H1 (cell line): ENCODE measurements around the gene TPPP3. TPM values are rescaled to one million over a fixed set of nuclear protein-coding genes. Genes with fewer than 3 reads are reported as not detected.

Experiments
- CTCF ChIA-PET: fragments of 300-600 bp; sonication (Branson Sonifier 250); formaldehyde crosslinking; loops from one replicate; lab custom pipeline; 2021; ENCODE audit not compliant: partially characterized antibody; lab: Charles Lee
- POLR2A ChIA-PET: fragments of 300-600 bp; sonication (Branson Sonifier 250); formaldehyde crosslinking; loops from one replicate; lab custom pipeline; 2021; ENCODE audit warnings: inconsistent platforms; ENCODE audit not compliant: partially characterized antibody; lab: Charles Lee
- DNase-seq, 2 experiments: peaks; one replicate each; pipeline versions ENCODE4 v3.0.0 to v3.0.0-alpha.2; 2010 to 2022; ENCODE audit warnings: low spot score in 2 of 2, low read depth in 1 of 2, mixed read lengths in 1 of 2
- FAIRE-seq: peaks from 2 replicates; lab custom pipeline; 2011; peaks lifted over from hg19 to GRCh38; lab: Jason Lieb, UNC
- H2AFZ ChIP-seq: 2 replicates; pipeline ENCODE4 v1.8.1; 2012; ENCODE audit warnings: low read length, inconsistent platforms
- H2AK5ac ChIP-seq: 2 replicates; pipeline ENCODE4 v1.6.1; 2013; ENCODE audit warnings: low read depth, low read length
- H2BK120ac ChIP-seq: replicated peaks from 2 replicates; pipeline ENCODE3; 2013; ENCODE audit warnings: low read depth, low read length, inconsistent platforms
- H2BK12ac ChIP-seq: 2 replicates; pipeline ENCODE4 v1.6.1; 2013; ENCODE audit warnings: low read depth, low read length
- H2BK15ac ChIP-seq: 2 replicates; pipeline ENCODE4 v1.6.1; 2013; ENCODE audit warnings: low read length
- H2BK20ac ChIP-seq: 2 replicates; pipeline ENCODE4 v1.6.1; 2013; ENCODE audit warnings: low read length
- H2BK5ac ChIP-seq: 2 replicates; pipeline ENCODE4 v1.6.1; 2013; ENCODE audit warnings: low read depth, low read length
- H3K14ac ChIP-seq: 2 replicates; pipeline ENCODE4 v1.6.1; 2013; ENCODE audit warnings: inconsistent platforms; ENCODE audit not compliant: insufficient read length
- H3K18ac ChIP-seq: 2 replicates; pipeline ENCODE4 v1.6.1; 2013; ENCODE audit warnings: low read length; ENCODE audit errors: extremely low read depth
- H3K23ac ChIP-seq: 2 replicates; pipeline ENCODE4 v1.6.1; 2013; ENCODE audit warnings: inconsistent platforms; ENCODE audit not compliant: insufficient read length
- H3K23me2 ChIP-seq: 2 replicates; pipeline ENCODE4 v1.6.1; 2013; ENCODE audit warnings: low read depth, low read length
- H3K27ac ChIP-seq: 2 replicates; pipeline ENCODE4 v1.6.1; 2011; ENCODE audit warnings: low read depth, low read length, inconsistent platforms
- H3K27me3 ChIP-seq, 4 experiments: replicated peaks in 1 of 4; 1 replicate in 1 of 4; 2 replicates in 3 of 4; pipeline versions ENCODE4 v1.6.1 to v1.8.1; 2011 to 2013; ENCODE audit warnings: low read length in 3 of 4, mild to moderate bottlenecking in 3 of 4, inconsistent platforms in 2 of 4, mixed read lengths in 2 of 4, moderate library complexity in 1 of 4; ENCODE audit not compliant: control insufficient read depth in 3 of 4, insufficient read depth in 3 of 4; ENCODE audit errors: extremely low read depth in 1 of 4
- H3K36me3 ChIP-seq, 4 experiments: 2 replicates each; pipeline versions ENCODE4 v1.6.1 to v1.8.1; 2011 to 2013; ENCODE audit warnings: mild to moderate bottlenecking in 4 of 4, low read length in 3 of 4, moderate library complexity in 2 of 4, control low read depth in 1 of 4, inconsistent platforms in 1 of 4; ENCODE audit not compliant: insufficient read depth in 4 of 4, control insufficient read depth in 2 of 4
- H3K4ac ChIP-seq: replicated peaks from 2 replicates; pipeline ENCODE3; 2013; ENCODE audit warnings: low read length, low read depth, mixed read lengths, inconsistent platforms; ENCODE audit not compliant: insufficient read length
- H3K4me1 ChIP-seq, 4 experiments: replicated peaks in 1 of 4; 1 replicate in 1 of 4; 2 replicates in 3 of 4; pipeline versions ENCODE4 v1.6.1 to v1.8.1; 2011 to 2013; ENCODE audit warnings: low read length in 3 of 4, inconsistent platforms in 2 of 4, mixed read lengths in 1 of 4; ENCODE audit not compliant: insufficient read depth in 4 of 4, control insufficient read depth in 3 of 4
- H3K4me2 ChIP-seq, 2 experiments: 2 replicates each; pipeline versions ENCODE4 v1.6.1 to v1.8.1; 2011 to 2013; ENCODE audit warnings: low read depth in 2 of 2, low read length in 2 of 2, control low read depth in 1 of 2, inconsistent platforms in 1 of 2, mild to moderate bottlenecking in 1 of 2; ENCODE audit not compliant: insufficient read depth in 1 of 2
- H3K4me3 ChIP-seq, 4 experiments: fragments of 200-600, 300-600 bp in 1 of 4; sonication (generic), shearing (Covaris generic), sonication (Bioruptor Twin) in 1 of 4; 2 replicates each; pipeline versions ENCODE4 v1.5.1 to v1.8.1; 2011 to 2016; ENCODE audit warnings: low read length in 4 of 4, low read depth in 3 of 4, control low read depth in 2 of 4, inconsistent platforms in 2 of 4, mild to moderate bottlenecking in 2 of 4, mixed read lengths in 1 of 4, moderate library complexity in 1 of 4; ENCODE audit not compliant: insufficient read depth in 2 of 4; ENCODE audit errors: extremely low read depth in 1 of 4
- H3K56ac ChIP-seq: replicated peaks from 2 replicates; pipeline ENCODE3; 2013; ENCODE audit warnings: low read depth, mild to moderate bottlenecking, mixed read lengths, low read length, inconsistent platforms; ENCODE audit not compliant: insufficient read length
- H3K79me1 ChIP-seq: 2 replicates; pipeline ENCODE4 v1.6.1; 2013; ENCODE audit warnings: low read depth, low read length, control low read depth
- H3K79me2 ChIP-seq, 2 experiments: 2 replicates each; pipeline versions ENCODE4 v1.6.1 to v1.8.1; 2012 to 2013; ENCODE audit warnings: low read length in 2 of 2, mild to moderate bottlenecking in 2 of 2, inconsistent platforms in 1 of 2; ENCODE audit not compliant: insufficient read depth in 2 of 2, control insufficient read depth in 1 of 2
- H3K9ac ChIP-seq, 4 experiments: replicated peaks in 1 of 4; 1 replicate in 1 of 4; 2 replicates in 3 of 4; pipeline versions ENCODE4 v1.6.1 to v1.8.1; 2011 to 2013; ENCODE audit warnings: low read depth in 3 of 4, low read length in 3 of 4, control low read depth in 2 of 4, mild to moderate bottlenecking in 2 of 4, moderate library complexity in 2 of 4, inconsistent platforms in 1 of 4; ENCODE audit errors: extremely low read depth in 1 of 4
- H3K9me3 ChIP-seq, 2 experiments: 2 replicates each; pipeline versions ENCODE4 v1.6.1 to v1.8.1; 2012 to 2013; ENCODE audit warnings: mild to moderate bottlenecking in 2 of 2, moderate library complexity in 2 of 2, control low read depth in 1 of 2, inconsistent platforms in 1 of 2, low read depth in 1 of 2, low read length in 1 of 2, mixed read lengths in 1 of 2; ENCODE audit not compliant: insufficient read depth in 2 of 2
- H4K20me1 ChIP-seq, 2 experiments: replicated peaks in 1 of 2; 2 replicates each; pipeline versions ENCODE3 to v1.8.1; 2011 to 2013; ENCODE audit warnings: inconsistent platforms in 2 of 2, low read length in 2 of 2, mild to moderate bottlenecking in 1 of 2; ENCODE audit not compliant: insufficient read depth in 2 of 2, control insufficient read depth in 1 of 2
- H4K5ac ChIP-seq: 2 replicates; pipeline ENCODE4 v1.6.1; 2013; ENCODE audit warnings: low read length, low read depth, mixed read lengths, inconsistent platforms; ENCODE audit not compliant: insufficient read length
- H4K8ac ChIP-seq: 2 replicates; pipeline ENCODE4 v1.8.0; 2013; ENCODE audit warnings: mild to moderate bottlenecking, moderate library complexity, low read length, inconsistent platforms; ENCODE audit not compliant: insufficient read depth; ENCODE audit errors: extremely low read depth
- H4K91ac ChIP-seq: replicated peaks from 2 replicates; pipeline ENCODE3; 2013; ENCODE audit warnings: low read length, mixed read lengths, inconsistent platforms; ENCODE audit not compliant: insufficient read length
- CHD1 ChIP-seq: IDR thresholded peaks from 2 replicates; pipeline ENCODE4 v1.6.1; 2012; ENCODE audit warnings: low read depth, low read length, improper control_type of control experiment
- EGR1 ChIP-seq: IDR thresholded peaks from 2 replicates; pipeline ENCODE4 v1.6.1; 2011; ENCODE audit warnings: low read depth, low read length, borderline replicate concordance
- EZH2 ChIP-seq: fragments of 200-600 bp; sonication (generic); IDR thresholded peaks from 2 replicates; pipeline ENCODE4 v1.7.1; 2012; ENCODE audit warnings: low read depth, mild to moderate bottlenecking, moderate library complexity, low read length, inconsistent platforms; ENCODE audit not compliant: severe bottlenecking
- HDAC2 ChIP-seq, 2 experiments: fragments of 300-600 bp in 1 of 2; sonication (generic) in 1 of 2; IDR thresholded peaks; 2 replicates each; pipeline ENCODE4 v1.6.1; 2011 to 2012; ENCODE audit warnings: low read depth in 2 of 2, low read length in 2 of 2, mild to moderate bottlenecking in 2 of 2, moderate library complexity in 2 of 2, borderline replicate concordance in 1 of 2, inconsistent platforms in 1 of 2
- PHF8 ChIP-seq: fragments of 200-600 bp; sonication (generic); conservative IDR thresholded peaks from 2 replicates; pipeline ENCODE4 v1.7.1; 2012; ENCODE audit warnings: low read depth, mild to moderate bottlenecking, inconsistent platforms, low read length, moderate library complexity
- SAP30 ChIP-seq: fragments of 300-600 bp; sonication (generic); IDR thresholded peaks from 2 replicates; pipeline ENCODE4 v1.7.1; 2012; ENCODE audit warnings: low read length, moderate library complexity, mild to moderate bottlenecking, inconsistent platforms; ENCODE audit not compliant: insufficient read depth, insufficient replicate concordance
- SIX5 ChIP-seq: IDR thresholded peaks from 2 replicates; pipeline ENCODE4 v1.6.1; 2011; ENCODE audit warnings: mild to moderate bottlenecking, low read depth, low read length
- SP4 ChIP-seq: IDR thresholded peaks from 2 replicates; pipeline ENCODE4 v1.6.1; 2012; ENCODE audit warnings: low read length, inconsistent platforms
- SRF ChIP-seq: IDR thresholded peaks from 2 replicates; pipeline ENCODE4 v1.6.1; 2011; ENCODE audit warnings: mild to moderate bottlenecking, low read depth, low read length, moderate library complexity
- TAF1 ChIP-seq: IDR thresholded peaks from 2 replicates; pipeline ENCODE4 v1.6.1; 2011; ENCODE audit warnings: mild to moderate bottlenecking, low read depth, low read length
- USF2 ChIP-seq: IDR thresholded peaks from 2 replicates; pipeline ENCODE4 v1.6.1; 2011; ENCODE audit warnings: low read length, improper control_type of control experiment
- WGBS, 2 experiments: shearing (Covaris generic) in 1 of 2; methylation state at CpG; one replicate each; pipeline versions ENCODE4 v1.1.6 to v1.1.7; 2013 to 2015; ENCODE audit warnings: low lambda C conversion rate in 2 of 2, mixed read lengths in 2 of 2, inconsistent platforms in 1 of 2, low coverage in 1 of 2, missing lambda C conversion rate in 1 of 2; ENCODE audit not compliant: insufficient replicate concordance in 2 of 2, insufficient coverage in 1 of 2, insufficient read length in 1 of 2; ENCODE audit errors: extremely low coverage in 1 of 2, missing lambda C conversion rate in 1 of 2; 5-methylcytosine and 5-hydroxymethylcytosine counted together
- polyA plus RNA-seq, 7 experiments: library from polyadenylated mRNA; depleted of rRNA in 3 of 7; stranded (reverse) in 5 of 7; unstranded in 2 of 7; fragments of >200 nt in 5 of 7; fragments of 200-250 nt in 2 of 7; gene quantifications; 1 replicate in 5 of 7; 2 replicates in 1 of 7; 4 replicates in 1 of 7; pipeline versions ENCODE4 v1.2.1 to v1.2.3, GENCODE V29; 2011 to 2013; ENCODE audit warnings: missing spikeins in 2 of 7, mixed read lengths in 2 of 7
- total RNA-seq: library from RNA; stranded (reverse); fragmentation: NEBNext Ultra II Directional; extraction: Animal tissue kit (Norgen Biotek cat#: 25700); gene quantifications from 2 replicates; pipeline ENCODE4 v1.2.1, GENCODE V29; 2021
- TF ChIP-seq, protein P1 (sequence below): IDR thresholded peaks from 2 replicates; pipeline ENCODE4 v1.6.1; 2012; ENCODE audit warnings: inconsistent platforms

Gene TPPP3
- total and polyA plus RNA-seq, 2 of the 8 experiments (the other 6 are each of a cell fraction or from before 2014, with no cell fraction given) = 0.77 to 1.0 TPM

GRCh38 chr16:67437513-67437912 lies 44.2 kb upstream of the TPPP3 start:
- no peak overlapping the region for H3K14ac ChIP-seq
- H3K18ac ChIP-seq = no peak overlapping the region
- H4K20me1 ChIP-seq = peaks cover 0 to 10% of the 10 kb centered on the region in 2 experiments
- CTCF ChIA-PET = interaction anchor here (1.7 to 28.4 kb wide), 3 partner anchors 11 to 43 kb away, joined by 4 to 683 read pairs (median 25); partner anchors contain the start of gene ATP6V0D1
- H2BK12ac ChIP-seq = no peak overlapping the region
- no peaks in the 10 kb centered on the region for H3K27me3 ChIP-seq
- H2BK5ac ChIP-seq = no peak overlapping the region
- H3K56ac ChIP-seq = no peak overlapping the region
- WGBS, 2 experiments = 85% methylated on average over 4 of the region's 4 CpGs; no CpG with 5 or more reads in 1 of the 2 experiments
- no peaks in the 10 kb centered on the region for H3K9me3 ChIP-seq
- DNase-seq (no peak), FAIRE-seq (no peak)
- H2BK120ac ChIP-seq = no peak overlapping the region
- H3K4me3 ChIP-seq = no peak overlapping the region
- no peak overlapping the region for H4K5ac ChIP-seq
- no peak overlapping the region for H4K91ac ChIP-seq
- peaks cover 4% of the 10 kb centered on the region; the same call in 1 of the 2 replicates for H3K79me1 ChIP-seq
- H3K23ac ChIP-seq = no peak overlapping the region
- H3K4me1 ChIP-seq = peaks cover 0 to 12% (median 10%) of the 10 kb centered on the region in 4 experiments; a peak in 6 of 7 replicates
- no peak overlapping the region; the same call in 1 of the 2 replicates for H3K27ac ChIP-seq
- H3K23me2 ChIP-seq = no peaks in the 10 kb centered on the region
- no peak overlapping the region for H3K4me2 ChIP-seq
- no peak overlapping the region for H2BK20ac ChIP-seq
- H2BK15ac ChIP-seq = no peak overlapping the region
- H3K36me3 ChIP-seq = peaks cover 7 to 18% (median 9%) of the 10 kb centered on the region in 4 experiments; a peak in 7 of 8 replicates
- H3K9ac ChIP-seq = no peak overlapping the region
- H2AK5ac ChIP-seq = no peak overlapping the region
- H2AFZ ChIP-seq = no peak overlapping the region
- no peak overlapping the region for H4K8ac ChIP-seq
- no peak overlapping the region for H3K4ac ChIP-seq
- no peaks in the 10 kb centered on the region; a peak in 1 of 4 replicates for H3K79me2 ChIP-seq
- POLR2A ChIA-PET = no interaction called here
- TF ChIP-seq SP4 = no peak
- no peak for TF ChIP-seq HDAC2 (IDR thresholded peaks at IDR 0.05; ENCODE audit: borderline replicate concordance in 1 of 2, low read depth in 2 of 2, low read length in 2 of 2)
- no peak for TF ChIP-seq SIX5
- no peak for TF ChIP-seq TAF1
- TF ChIP-seq EGR1 = no peak
- TF ChIP-seq PHF8 = no peak
- no peak for TF ChIP-seq EZH2
- TF ChIP-seq CHD1 = no peak
- no peak for TF ChIP-seq SAP30
- no peak for TF ChIP-seq SRF
- TF ChIP-seq, protein P1, sequence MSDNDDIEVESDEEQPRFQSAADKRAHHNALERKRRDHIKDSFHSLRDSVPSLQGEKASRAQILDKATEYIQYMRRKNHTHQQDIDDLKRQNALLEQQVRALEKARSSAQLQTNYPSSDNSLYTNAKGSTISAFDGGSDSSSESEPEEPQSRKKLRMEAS = no peak
- no peak for TF ChIP-seq USF2
